GM19395 (cell line): ENCODE data around the gene COL23A1.

Experiments used
- ATAC-seq: cut with Tn5 transposase; IDR thresholded peaks from one replicate; pipeline ENCODE4 v1.9.1; 2021; ENCODE audit warnings: mild to moderate bottlenecking, moderate library complexity; ENCODE audit not compliant: unreplicated experiment

The COL23A1 gene

DNA sequence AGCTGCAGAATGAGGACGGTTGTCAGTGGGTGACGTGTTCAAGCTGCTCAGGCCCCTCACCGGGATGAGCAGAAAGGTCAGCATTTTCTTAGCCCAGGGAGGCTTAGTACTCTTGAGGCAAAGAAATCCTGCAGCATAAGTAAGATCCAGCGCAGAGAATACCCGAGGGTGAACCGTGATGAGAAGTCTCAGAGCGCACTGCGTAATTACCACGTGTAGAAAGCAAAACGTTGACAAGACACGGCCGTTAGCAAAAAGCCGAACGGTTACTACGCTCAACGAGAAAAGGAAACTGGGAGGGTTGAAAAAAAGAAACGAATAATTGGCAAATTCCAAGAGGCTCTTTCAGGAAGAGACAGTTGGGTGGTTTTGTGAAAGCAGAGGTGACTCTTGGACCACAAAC lies 104.0 kb downstream of the COL23A1 start:
- no peak for ATAC-seq

DNA sequence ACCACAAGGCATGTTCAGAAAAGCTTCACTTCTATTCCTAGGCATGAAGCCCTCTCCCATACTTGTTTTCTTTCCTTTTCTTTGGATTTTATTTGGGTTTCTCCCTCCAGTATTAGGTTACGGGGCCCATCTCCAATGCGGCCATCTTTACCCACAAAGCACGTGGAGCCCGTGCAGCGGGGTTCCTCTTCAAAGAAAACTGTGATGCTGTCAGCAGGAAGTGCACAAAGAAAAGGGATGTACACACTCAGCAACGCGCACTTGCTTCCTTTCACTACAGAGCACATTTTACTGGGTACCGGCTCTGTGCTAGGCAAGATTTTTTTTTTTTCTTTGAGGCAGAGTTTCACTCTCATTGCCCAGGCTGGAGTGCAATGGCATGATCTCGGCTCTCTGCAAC lies 106.6 kb downstream of the COL23A1 start:
- no peak for ATAC-seq

DNA sequence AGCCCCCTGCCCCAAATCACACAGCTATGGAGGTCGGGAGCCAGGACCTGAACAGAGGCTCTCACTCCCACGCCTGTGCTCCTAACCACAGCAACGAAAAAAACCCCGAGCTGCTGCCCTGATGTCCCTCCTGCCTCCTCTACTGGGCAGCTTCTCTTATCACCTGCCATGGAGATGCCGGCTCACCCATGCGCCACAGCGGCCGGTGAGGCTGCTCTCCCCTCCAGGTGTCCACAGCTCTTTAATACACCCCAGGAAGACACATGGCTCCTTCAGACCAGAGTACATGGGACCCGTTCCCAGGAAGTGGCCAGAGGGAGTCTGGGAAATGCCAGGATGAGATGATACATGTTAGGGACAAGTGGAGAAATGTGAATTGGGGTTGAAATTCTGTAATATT lies 110.9 kb downstream of the COL23A1 start:
- ATAC-seq, result no peak

DNA sequence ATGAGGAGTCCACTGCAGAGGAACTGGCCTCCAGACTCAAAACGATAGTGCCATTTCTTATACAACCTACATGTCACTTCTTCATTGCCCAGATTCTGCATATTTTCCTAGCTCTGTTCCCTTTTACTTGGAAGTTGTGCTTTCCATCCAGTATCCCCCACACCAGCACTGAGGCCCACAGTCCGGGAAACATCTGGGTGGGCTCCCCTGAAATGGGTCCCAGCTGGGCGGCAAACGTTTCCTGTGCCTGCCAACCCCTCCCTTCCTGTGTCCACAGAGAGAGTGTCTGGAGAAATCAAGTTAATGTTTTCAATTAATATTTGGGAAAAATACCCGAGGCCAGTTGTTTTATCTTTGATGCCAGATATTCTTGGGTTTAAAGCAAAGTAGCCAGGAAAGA lies 111.8 kb downstream of the COL23A1 start:
- ATAC-seq, result no peak

DNA sequence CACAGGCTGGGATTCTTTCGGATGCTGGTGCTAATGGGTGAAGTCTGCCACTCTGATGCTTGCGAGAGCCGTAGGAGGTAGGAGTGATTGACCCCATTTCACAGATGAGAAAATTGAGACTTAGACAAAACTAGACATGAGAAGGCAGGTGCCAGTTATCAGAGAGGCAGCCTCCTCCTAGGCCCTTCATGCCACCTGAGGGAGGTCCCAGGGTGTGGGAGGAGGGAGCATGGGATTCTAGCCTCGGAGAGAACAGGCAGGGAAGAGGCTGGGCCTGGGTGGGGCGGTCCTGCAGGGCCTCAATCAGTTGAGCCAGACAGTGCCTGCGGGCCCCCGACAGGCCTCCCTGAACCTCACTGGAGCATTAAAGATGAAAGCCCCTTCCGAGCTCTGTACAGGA lies 112.4 kb downstream of the COL23A1 start:
- no peak for ATAC-seq

DNA sequence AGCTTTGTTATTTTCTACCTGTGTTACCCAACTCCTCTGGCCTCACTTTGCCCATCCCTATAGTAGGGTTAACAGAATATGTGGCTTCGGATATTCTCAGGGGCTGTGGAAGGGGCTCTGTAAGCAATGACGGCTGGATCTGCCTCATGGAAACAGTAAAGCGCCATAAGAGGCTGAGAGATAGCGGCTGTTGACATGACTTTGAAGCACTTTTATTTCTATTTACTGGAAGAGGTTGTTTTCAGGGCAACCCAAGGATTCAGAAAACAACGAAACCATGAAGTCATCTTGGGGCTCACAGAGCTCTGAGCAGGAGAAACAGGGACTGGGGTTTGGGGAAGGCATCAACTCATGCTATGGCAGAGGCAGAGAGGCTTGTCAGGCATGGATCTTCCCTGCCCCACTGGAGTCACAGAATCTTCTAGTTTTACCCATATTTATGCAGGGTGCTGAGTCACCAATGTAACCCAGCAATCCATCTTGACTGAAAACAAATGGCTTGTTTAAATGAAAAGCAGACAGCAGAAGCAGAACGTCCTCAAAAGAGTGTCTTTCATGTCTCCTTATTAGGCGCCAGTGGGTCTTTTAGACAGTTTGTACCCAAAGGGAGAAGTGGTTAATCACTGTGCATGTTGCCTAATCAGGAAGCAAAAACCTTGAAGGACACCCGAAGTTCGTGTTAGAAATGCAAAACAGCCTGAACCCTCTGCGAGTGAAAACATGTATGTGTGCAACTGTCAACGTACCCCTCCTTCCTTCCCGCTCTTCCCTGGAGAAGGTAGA lies 113.0 kb downstream of the COL23A1 start:
- ATAC-seq, result no peak

DNA sequence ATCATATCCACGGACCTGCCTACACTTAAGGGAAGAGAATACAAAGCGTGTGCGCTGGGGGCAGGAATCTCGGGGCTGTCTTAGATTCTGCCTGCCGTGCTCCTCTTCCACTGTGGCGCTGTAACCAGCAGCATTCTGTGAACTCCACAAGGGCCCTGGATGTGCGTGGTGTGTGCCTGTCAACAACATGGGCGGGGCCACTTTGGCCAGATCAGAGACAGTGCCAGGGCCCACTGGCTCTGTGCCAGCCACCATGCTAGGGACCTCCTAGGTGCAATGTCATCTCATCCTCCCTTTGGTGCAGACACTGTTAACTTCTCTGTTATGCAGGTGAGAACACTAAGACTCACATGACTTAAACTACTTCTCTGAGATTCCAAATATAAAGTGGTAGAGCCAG lies 113.7 kb downstream of the COL23A1 start:
- no peak for ATAC-seq

DNA sequence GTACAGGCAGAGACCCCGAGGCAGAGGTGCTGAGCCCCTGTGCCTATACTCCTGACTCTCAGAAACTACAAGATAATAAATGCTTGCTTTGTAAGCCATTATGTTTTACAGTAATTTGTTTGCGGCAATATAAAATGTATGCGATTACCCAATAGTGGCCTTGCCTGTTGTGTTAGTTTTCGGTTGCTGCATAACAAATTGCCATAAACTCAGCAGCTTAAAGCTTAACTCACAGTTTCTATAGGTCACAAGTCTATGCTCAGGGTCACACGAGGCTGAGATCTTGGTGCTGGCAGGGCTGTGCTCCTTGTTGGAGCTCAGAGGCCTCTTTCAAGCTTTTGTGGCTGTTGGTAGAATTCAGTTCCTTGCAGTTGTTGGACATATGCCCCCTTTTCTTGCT lies 114.8 kb downstream of the COL23A1 start:
- ATAC-seq, result no peak

DNA sequence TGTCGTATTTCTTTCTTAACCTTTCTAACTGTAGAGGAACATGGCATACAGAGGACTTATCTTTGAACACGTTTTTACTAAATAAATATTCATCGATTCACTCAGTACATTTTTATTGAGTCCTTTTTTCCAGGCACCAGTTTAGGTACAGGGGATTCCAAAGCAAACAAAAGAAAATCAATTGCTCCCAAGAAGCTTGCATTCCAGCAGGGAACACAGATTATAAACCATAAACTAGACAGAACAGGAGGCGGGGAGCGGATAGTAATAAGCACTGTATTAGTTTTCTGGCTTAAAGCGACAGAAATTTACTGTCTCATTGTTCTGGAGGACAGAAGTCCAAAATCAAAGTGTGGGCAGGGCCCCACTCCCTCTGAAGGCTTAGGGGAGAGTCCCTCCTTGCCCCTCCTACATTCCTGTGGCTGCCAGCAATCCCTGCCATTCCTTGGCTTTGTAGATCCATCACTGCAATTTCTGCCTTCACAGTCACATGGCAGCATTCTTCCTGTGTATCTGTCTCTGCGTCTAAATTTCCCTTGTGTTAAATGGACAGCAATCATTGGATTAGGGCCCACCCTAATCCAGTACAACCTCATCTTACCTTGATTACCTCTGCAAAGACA lies 115.5 kb downstream of the COL23A1 start:
- ATAC-seq, result no peak

DNA sequence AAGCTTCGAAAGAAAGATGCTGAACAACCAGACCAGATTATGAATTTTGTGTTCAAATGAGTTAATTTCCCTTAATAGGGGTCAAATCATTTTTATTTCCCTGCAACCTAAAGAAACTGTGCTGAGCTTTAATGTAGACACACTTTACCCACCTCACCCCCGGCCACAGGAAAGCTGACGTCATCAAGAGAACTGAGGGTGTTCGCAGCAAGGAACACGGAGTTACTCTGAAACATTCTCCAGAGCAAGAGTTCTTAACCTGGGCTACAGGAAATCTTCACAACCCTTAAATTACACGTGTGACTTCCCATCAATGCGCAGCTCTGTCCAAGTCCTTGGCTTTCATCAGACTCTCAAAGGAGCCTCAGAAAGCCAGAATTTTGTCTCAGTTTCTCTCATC lies 116.3 kb downstream of the COL23A1 start:
- ATAC-seq, result no peak

DNA sequence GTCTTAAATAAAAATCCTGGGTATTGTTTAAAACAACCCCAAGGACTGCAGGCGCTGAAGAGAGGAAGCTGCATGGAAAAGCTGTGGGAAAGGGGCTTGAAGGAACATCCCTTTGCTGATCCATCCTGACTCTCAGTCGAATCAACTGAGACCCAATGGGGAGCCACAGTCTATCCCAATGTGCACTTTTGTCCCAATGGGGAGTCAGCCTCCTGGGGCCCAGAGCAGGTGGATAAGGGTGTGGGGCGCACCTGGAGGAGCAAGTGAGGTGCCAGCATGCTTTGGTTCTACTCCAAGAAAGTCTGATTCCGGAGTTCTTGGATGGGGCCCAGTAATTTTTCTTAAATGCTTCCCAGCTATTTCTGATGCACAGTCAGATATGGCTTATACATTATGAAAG lies 118.1 kb downstream of the COL23A1 start:
- no peak for ATAC-seq

DNA sequence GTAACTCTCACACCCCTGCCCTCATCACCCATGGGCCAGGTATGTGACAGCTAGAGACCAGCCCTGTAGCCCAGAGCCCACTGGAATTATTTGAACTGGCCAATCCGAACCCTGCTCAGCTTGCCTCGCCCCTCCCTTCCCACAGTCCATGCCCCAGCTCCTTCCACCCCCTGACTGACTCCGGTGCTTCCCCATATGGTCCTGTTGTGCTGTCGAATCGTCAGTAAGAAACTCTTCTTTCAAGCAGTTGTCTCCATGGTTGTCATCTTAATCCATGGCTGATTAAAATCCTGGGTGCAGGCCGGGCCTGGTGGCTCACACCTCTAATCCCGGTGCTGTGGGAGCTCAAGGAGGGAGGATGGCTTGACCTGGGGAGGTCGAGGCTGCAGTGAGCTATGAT lies 118.5 kb downstream of the COL23A1 start:
- no peak for ATAC-seq

DNA sequence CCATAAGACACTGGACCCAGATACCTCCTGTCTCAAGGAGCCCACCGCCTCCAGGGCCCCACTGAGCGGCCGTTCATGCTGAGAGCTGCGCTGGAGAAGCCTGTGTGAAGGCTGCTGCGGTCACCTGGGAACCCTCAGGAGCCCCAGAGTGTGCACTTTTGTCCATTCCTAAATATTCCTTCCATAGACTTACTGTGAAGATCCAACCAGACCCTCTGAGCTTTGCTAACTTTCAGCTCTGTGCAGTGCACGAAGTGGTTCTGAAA lies 119.5 kb downstream of the COL23A1 start:
- no peak for ATAC-seq

DNA sequence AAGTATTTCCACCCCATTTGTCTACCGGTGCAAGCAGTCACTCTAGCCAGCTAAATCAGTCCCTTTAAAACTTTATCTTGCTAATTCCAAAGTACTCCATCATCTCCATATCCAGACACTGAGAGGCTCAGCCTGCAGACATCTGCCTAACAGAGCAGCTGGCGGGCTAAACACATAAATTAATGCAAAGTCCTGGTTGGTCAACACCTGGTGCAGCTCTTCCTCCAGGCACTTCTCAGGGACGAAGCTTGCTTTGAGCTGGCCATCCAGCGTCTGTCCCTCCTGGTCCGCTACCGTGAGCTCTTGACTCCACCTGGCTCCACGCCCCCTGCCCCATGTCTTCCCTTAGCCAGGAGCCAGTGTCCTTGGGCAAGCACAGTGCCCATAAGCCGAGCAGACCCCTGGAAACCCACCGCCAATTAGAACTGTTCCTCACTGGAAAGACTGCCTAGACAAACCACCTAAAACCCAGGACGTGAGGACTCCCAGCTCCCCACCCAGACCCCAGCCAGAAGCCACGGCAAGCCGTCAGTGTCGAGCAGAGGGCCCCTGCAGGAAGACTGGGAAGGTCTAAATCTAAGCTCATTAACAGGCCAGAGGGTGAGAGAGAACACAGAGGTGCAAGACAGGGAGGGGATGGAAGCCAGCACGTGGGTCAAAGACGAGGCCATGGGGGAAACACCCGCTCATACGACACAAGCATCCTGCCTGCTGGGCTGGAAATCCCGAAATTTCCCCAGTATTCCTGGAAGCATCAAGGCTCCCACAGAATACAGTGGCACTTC lies 120.0 kb downstream of the COL23A1 start:
- no peak for ATAC-seq

DNA sequence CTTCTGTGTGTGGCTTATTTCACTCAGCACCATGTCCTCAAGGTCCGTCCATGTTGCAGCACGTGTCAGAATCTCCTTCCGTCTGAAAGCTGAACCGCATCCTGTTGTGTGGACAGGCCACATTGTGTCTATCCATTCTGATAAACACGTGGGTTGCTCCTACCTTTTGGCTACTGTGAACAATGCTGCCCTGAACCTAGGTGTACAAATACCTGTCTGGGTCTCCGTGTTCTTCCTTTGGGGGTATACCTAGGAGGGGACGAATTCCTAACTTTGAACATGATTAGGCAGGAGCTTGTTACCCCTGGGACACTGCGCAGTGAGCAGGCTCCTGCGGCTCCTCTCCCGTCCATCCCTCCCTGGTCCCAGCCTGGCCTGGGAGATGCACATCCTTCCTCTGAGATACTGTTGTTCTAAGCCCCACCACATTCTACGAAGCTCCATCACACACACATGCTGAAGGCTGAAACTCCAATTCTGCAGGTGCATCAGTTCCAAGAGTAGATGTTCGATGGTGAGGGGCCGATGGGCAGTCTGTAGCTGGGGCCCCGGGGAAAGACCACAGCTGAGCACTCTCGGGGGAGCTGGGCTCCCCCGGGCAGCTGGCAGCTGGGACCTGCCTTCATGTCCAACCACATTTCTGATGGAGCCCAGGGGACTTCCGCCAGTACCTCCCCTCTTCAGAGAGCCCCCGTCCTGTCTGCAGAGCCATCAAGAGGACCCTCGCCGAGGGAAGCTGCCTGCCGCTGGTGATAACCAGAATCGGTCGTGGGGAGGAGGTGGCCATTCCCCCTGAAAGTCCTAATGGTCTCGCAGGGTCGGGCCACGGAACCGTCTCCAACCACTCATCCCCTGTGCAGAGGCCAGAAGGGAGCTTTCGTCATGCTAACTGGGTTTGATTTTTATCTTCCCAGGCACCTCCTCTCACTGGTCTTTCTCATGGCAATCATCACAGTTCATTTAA lies 120.9 kb downstream of the COL23A1 start:
- no peak for ATAC-seq

DNA sequence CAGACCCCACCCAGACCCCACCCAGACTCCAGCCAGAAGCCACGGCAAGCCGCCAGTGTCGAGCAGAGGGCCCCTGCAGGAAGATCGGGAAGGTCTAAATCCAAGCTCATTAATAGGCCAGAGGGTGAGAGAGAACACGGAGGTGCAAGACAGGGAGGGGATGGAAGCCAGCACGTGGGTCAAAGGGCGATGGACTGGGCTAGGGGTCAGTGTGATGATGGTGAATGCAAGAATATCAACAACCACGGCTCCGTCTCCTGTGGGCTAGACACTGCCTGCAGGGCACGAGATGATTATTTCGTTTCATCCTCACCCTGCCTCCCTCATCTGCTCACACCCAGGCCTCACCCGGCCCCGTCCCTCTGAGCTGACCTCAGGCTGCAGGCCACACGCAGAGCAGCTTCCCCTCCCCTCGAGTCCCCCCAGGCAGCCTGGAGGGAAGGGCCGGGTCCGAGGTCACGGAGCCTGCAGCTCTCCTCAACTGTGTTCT lies 122.0 kb downstream of the COL23A1 start:
- no peak for ATAC-seq

DNA sequence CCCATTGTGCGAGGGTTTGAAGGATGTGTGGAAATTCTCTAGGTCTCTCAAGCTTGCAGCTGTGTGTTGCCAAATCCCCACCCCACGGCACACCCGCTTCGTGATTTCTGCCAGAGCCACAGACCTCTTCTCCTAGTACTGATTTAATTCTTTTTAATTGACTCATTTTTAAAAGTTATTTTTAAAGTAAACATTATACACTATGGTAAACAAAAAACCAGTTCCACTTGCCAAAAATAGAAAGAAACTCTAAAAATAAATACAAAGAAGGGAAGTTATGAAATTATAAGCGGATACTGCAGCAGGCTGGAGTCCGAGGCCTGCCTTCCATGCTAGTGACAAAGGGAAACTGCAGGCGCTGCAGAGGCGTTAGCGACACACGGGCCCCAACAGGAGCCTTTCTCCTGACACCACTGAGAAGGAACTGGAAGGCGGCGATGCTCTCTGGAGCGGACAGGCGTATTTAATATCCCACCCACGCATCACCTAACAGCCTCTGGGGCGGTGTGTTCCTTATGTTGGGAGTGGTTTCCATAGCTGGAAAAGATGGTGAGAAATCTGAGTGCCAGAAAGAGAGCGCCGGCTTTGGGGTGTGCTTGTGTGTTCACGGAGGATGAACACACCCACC lies 122.5 kb downstream of the COL23A1 start:
- ATAC-seq, result no peak

DNA sequence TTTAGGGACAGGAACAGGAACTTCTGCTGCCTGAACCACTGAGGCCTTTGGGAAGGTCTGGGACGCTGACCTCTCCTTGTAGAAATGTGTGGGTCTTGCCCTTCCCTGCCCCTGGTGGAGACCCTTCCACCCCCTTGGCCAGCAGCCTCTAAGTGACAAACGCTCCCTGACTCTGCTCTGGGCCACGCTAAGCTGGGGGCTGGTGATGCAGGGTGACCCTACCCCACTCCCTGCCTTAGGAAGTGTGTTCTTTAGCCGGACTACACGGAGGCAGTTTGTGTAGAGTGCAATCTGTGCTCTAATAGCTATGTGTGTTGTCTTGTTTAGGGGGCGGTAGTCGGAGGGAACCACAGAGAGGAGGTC lies 123.0 kb downstream of the COL23A1 start:
- ATAC-seq, result no peak

DNA sequence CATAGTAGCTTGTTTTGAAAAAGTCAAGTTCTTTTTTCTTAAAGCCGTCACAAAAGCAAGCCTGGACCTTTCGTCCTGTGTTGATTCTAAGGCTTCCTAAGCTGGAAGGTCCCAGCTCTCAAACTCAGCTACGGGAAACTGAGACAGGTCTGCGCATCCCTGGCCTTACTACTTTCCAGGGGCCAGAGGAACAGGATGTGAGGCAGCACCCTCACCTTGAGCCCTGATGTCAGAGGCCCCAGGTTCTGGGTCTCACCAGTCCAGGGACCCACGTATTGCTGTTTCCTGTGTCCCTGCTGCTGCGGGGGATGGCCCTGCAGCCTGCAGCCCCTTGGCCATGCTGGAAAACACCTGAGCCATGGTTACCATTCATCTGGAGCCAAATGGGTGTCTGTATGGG lies 123.9 kb downstream of the COL23A1 start:
- no peak for ATAC-seq

DNA sequence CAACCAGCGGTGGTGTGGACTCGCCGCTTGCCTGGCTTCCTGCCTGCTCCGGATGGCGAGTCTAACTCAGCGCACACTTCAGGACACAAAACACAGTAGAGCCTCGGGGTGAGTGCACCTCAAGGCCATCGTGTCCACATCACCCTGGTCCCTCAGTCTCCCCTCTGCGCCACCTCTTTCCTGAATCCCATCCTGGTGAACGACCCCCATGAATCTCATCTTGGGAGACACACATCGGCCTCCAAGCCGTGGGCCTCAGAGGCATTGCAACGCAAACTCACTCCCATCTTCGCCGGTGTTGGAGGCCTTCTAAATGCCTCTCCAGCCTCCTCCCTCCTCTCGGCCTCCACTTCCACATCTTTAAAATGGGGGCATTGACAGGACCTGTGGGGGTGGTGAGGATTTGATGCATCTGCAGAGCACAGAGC lies 124.3 kb downstream of the COL23A1 start:
- no peak for ATAC-seq
